NT2/D1 (cell line): ENCODE data around the gene TBC1D21.

Experiments
- DNase-seq: peaks from one replicate; pipeline ENCODE4 v3.0.0-alpha.2; 2011; ENCODE audit warnings: low read depth, low spot score
- H3K27me3 ChIP-seq: 2 replicates; pipeline ENCODE4 v1.6.0; 2011; ENCODE audit warnings: mild to moderate bottlenecking; ENCODE audit not compliant: insufficient read length, insufficient read depth
- H3K36me3 ChIP-seq: 2 replicates; pipeline ENCODE4 v1.6.1; 2011; ENCODE audit warnings: mild to moderate bottlenecking, low read length, mixed read lengths; ENCODE audit not compliant: insufficient read depth, insufficient read length
- H3K4me1 ChIP-seq: 2 replicates; pipeline ENCODE4 v1.5.1; 2011; ENCODE audit not compliant: insufficient read depth, insufficient read length
- H3K4me3 ChIP-seq: 2 replicates; pipeline ENCODE4 v1.5.1; 2011; ENCODE audit warnings: low read depth; ENCODE audit not compliant: insufficient read length
- H3K9ac ChIP-seq: 2 replicates; pipeline ENCODE4 v1.6.0; 2011; ENCODE audit warnings: low read depth; ENCODE audit not compliant: insufficient read length
- H3K9me3 ChIP-seq: 2 replicates; pipeline ENCODE4 v1.5.1; 2011; ENCODE audit warnings: mild to moderate bottlenecking, low read length; ENCODE audit not compliant: insufficient read depth
- SUZ12 ChIP-seq: IDR thresholded peaks from 2 replicates; pipeline ENCODE4 v1.6.1; 2011; ENCODE audit not compliant: insufficient read length, insufficient read depth; ENCODE audit errors: extremely low read depth
- YY1 ChIP-seq: IDR thresholded peaks from 2 replicates; pipeline ENCODE4 v1.6.1; 2011; ENCODE audit not compliant: insufficient read length, insufficient read depth
- ZNF274 ChIP-seq: IDR thresholded peaks from 2 replicates; pipeline ENCODE4 v1.6.1; 2011; ENCODE audit warnings: mild to moderate bottlenecking, low read depth, low read length

Gene TBC1D21

DNA sequence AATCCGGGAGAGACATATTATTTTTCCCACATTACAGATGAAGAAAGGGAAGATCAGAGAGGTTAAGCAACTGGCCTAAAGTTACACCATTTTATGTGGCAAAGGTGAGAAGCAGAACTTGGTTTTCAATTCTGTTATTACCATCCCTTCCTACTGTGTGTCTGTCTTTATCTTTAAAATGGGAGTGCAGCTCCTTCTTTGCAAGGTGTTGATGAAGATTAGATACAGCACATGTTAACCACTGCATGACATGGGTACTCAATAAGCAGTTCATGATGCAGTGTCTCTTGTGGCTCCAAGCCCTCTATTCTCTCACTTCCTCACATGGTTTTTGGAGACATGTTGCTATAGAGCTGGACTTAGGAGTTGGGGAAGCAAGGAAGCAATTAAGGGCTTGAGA, 23.1 kb upstream of the TBC1D21 start:
- Histone ChIP-seq H3K9ac (no peak overlapping the region), H3K9me3 (no peaks in the 10 kb centered on the region), H3K27me3 (no peaks in the 10 kb centered on the region), H3K36me3 (no peaks in the 10 kb centered on the region), H3K4me3 (no peak overlapping the region), H3K4me1 (no peaks in the 10 kb centered on the region)
- DNase-seq: no peak
- TF ChIP-seq ZNF274 (no peak), YY1 (no peak), SUZ12 (no peak)

DNA sequence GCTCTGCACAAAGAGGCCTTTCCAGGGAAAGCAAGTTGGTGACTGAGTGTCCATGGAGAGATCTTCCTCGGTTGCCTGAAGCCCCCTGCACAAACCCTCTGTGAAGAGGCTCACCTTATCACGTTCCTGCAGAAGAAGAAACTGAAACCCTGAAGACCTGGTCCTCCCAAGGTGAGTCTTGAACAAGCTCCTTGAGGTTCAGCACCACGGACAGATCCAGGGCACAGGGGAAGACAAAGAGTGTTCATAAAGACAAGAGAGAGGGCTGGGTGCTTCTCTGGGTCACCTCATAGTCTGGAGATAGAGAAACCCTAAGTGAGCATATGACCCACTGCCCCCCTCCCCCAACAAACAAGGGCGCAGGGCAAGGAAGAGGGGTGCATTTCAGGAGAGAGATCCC, 21.7 kb upstream of the TBC1D21 start:
- DNase-seq: peak; percentile 81
- Histone ChIP-seq H3K4me3 (no peak overlapping the region), H3K4me1 (no peaks in the 10 kb centered on the region), H3K9ac (no peak overlapping the region), H3K27me3 (no peaks in the 10 kb centered on the region), H3K36me3 (no peaks in the 10 kb centered on the region), H3K9me3 (no peaks in the 10 kb centered on the region)
- TF ChIP-seq YY1 (no peak), SUZ12 (no peak), ZNF274 (no peak)

DNA sequence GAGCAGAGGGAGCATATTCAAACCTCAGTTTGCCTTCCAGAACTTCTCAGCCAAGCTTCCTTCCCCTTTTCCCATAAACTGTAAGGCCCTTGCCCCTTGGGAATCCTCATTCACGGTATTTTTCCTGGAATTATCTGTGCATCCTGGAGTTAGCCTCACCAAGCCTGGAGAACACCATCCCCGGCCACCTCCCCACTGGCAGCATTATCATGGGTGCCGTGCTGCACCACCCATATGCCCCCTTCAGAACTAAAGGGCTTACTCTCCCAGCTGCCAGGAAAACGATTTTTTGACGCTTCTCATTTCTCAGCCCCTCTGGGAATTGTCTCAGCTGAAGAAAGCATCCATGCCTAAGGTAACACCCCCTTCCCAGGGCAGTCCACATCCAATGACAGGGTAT, 20.9 kb upstream of the TBC1D21 start:
- no peaks in the 10 kb centered on the region for H3K9me3 ChIP-seq
- H3K36me3 ChIP-seq: no peaks in the 10 kb centered on the region
- H3K27me3 ChIP-seq: no peaks in the 10 kb centered on the region
- peaks cover 2% of the 10 kb centered on the region for H3K4me1 ChIP-seq
- no peak overlapping the region for H3K4me3 ChIP-seq
- DNase-seq: no peak
- no peak for TF ChIP-seq SUZ12
- no peak for TF ChIP-seq YY1
- no peak for TF ChIP-seq ZNF274
- H3K9ac ChIP-seq: no peak overlapping the region

DNA sequence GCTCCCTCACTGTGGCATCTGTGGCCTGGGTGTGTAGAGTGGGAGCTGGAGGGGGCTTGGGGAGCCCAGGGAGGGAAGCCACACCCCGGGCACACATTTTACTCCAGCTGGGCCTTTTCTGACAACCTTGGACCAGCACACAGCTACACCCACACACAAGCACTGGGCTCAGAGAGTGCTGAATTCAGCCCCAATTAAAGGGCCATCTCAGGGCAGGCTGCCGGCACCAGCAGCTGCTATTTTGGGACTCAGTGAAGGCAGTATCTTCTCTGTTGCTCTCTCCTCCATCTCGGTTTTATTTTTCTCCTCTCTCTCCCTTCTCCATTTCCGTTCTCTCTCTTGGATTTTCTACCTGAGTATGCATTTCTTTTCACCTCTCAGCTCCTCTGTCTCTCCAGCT, 19.1 kb upstream of the TBC1D21 start:
- Histone ChIP-seq H3K4me3 (no peak overlapping the region), H3K4me1 (peaks cover 2% of the 10 kb centered on the region), H3K36me3 (no peaks in the 10 kb centered on the region), H3K9ac (no peak overlapping the region), H3K27me3 (no peaks in the 10 kb centered on the region), H3K9me3 (peaks cover 8% of the 10 kb centered on the region; the same call in 1 of the 2 replicates)
- no peak for DNase-seq
- no peak for TF ChIP-seq YY1
- TF ChIP-seq SUZ12: no peak
- TF ChIP-seq ZNF274: no peak

DNA sequence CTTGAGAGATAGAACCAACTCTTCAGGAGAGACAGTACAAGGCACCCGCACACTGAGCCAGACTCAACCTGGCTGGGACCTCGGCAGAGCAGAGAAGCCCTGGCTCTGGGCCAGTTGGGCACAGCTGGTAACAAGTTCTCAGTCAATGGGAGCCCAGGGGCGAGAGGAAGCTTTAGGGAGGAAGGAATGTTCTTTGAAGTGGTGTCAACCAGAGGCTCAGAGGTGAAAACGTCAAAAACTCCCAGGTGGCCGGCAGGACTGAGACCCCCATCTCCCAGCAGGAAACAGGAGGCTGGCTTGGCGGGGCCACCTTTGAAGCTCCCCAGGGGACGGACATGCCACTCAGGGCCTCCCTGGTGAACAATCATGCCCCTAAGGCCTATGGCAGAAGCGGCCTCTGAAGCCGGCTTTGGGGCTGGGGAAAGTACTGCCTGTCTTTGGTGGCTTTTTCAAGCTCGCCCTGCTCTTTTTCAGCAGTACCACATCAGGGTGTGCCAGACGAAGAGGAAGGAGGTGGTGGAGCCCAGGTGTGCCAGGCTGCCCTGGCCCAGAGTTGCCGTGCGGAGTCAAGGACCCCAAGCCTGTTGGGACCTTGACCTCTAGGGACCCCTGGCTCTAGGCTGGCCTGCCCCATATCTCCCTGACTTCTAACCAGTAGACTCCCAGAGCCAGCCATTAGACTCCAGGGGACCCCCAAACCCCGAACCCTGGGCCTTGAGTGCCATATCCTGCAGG, 16.7 kb upstream of the TBC1D21 start:
- H3K36me3 ChIP-seq: no peaks in the 10 kb centered on the region

DNA sequence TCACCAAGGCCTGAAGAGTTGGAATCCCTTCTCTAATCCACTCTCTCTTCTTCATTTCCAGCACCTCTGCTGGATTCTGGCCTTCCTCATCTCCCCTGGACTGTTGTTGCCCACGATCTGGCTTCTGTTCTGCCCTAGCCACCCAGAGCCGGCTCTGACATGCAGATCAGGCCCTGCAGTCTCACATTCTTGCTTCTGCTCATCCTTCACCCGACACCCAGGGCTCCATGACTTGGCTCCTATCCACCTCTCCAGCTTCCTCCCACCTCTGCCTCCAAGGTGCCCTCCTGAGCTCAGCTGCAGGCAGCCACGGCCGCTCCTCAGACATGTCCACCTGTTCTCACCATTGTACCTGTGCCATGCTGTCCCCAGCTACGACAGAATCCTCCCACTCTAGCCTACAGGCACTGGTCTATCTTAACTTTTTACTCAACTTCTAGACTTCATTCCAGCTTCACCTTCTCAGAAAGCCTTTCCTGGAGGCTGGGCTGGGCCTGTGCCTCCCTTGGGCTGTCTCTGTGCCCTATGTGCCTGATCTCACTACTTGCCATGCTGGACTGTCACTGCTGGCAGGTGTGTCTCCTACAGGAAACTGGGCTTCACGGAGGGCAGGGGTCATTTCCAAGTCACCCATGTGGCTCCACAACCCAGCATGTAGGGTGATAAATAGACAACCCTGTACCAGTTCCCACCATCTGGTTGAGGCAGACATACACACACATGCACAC, 16.0 kb upstream of the TBC1D21 start:
- H3K27me3 ChIP-seq: no peaks in the 10 kb centered on the region
- peaks cover 2% of the 10 kb centered on the region for H3K4me1 ChIP-seq
- TF ChIP-seq SUZ12 (no peak), ZNF274 (no peak), YY1 (no peak)
- no peak for DNase-seq
- no peak overlapping the region for H3K4me3 ChIP-seq
- H3K9me3 ChIP-seq: peaks cover 8% of the 10 kb centered on the region; the same call in 1 of the 2 replicates
- no peak overlapping the region for H3K9ac ChIP-seq
- H3K36me3 ChIP-seq: no peaks in the 10 kb centered on the region

More for the DNA sequence above, 16.7 kb upstream of the TBC1D21 start:
- Histone ChIP-seq H3K9ac (no peak overlapping the region), H3K9me3 (peaks cover 8% of the 10 kb centered on the region; the same call in 1 of the 2 replicates), H3K27me3 (no peaks in the 10 kb centered on the region), H3K4me3 (no peak overlapping the region), H3K4me1 (peaks cover 2% of the 10 kb centered on the region)
- no peak for DNase-seq
- no peak for TF ChIP-seq SUZ12

DNA sequence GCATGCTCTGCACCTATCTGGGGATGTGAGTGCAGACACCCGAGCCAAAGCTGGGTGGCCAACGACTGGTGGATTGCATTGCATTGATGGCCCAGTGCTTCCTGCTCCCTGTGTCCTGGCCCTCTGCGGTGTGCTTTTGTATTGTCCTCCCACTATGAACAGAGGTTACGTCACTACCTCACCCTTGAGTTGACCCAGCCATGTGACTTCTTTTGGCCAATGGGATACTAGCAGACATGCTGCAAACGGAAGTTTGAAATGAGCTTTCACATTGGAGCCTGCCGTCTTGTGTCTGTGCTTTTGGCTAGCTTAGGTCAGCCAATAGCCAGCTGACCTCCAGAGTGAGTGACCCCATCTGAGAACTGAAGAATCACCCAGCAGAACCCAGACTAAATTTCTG, 15.3 kb upstream of the TBC1D21 start:
- no peak overlapping the region for H3K9ac ChIP-seq
- H3K4me3 ChIP-seq: no peak overlapping the region
- no peaks in the 10 kb centered on the region for H3K27me3 ChIP-seq
- DNase-seq: no peak
- peaks cover 2% of the 10 kb centered on the region for H3K4me1 ChIP-seq
- H3K36me3 ChIP-seq: no peaks in the 10 kb centered on the region
- H3K9me3 ChIP-seq: peaks cover 8% of the 10 kb centered on the region; the same call in 1 of the 2 replicates
- TF ChIP-seq ZNF274 (no peak), YY1 (no peak), SUZ12 (no peak)
